Measurements from ENCODE around the gene CABLES2. TPM values are rescaled to one million over a fixed set of nuclear protein-coding genes. Genes with fewer than 3 reads are reported as not detected.

Gene CABLES2
- total and polyA plus RNA-seq, 10 of the 15 experiments (the other 5 are each of a cell fraction or from before 2014, with no cell fraction given), result 2.2 to 14.9 (median 5.3) TPM

DNA sequence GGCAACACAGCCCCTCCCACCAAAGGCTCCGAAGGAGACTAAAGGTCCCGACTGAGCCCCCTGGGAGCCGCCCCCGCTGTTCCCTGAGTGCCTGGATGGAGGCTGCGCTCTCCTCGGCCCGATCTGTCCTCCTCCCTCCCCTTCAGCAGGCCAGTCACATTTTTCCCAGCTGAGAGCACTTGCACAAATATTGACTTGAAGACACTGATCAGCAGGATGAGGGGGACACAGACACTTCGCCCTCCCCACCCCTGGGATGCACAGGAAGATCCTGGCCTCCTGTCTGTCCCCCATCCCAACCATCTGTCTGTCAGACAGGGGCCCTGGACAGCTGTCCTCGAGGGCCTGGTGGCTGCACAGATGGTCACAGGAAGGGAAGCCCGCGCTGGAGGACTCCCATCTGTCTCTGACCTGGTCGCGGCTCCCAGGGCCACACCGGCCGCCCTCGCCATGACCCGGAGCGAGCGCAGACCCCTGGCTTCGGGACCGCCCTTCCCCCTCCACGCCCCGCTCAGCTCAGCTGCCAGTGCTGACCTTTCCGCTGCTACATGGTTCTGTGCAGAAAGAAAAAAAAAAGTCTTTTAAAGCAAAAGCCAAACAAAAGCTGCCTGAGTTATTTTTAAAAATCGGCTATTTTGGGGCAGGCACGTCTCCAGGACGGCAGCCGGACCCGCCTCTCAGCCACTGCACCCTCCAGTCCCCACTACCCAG, 51.1 kb downstream of the CABLES2 start:
- no peak for FAIRE-seq
- ChIA-PET SMC1A (ENCODE audit: uncharacterized antibody, unreplicated experiment) (no interaction called here), CTCF (no interaction called here), RAD21 (ENCODE audit: unreplicated experiment) (no interaction called here), POLR2A (no interaction called here)
- ATAC-seq, result no peak
- no peaks in the 10 kb centered on the region for H3K4me1 ChIP-seq (ENCODE audit: control insufficient read depth, insufficient read depth, low read length)
- in situ Hi-C loops (cut with MboI), result no loop called here
- no peak overlapping the region for H3K4me2 ChIP-seq (ENCODE audit: control insufficient read depth, insufficient read depth)
- no peaks in the 10 kb centered on the region for H4K20me1 ChIP-seq (ENCODE audit: control insufficient read depth, insufficient read depth)
- H3K27me3 ChIP-seq (replicated peaks in 1 of 2; ENCODE audit: control insufficient read depth in 2 of 2, insufficient read depth in 2 of 2, low read length in 1 of 2), result no peaks in the 10 kb centered on the region
- no peak for DNase-seq (ENCODE audit: low read depth, low spot score)
- TF ChIP-seq SUZ12 (IDR thresholded peaks at IDR 0.05; ENCODE audit: unreplicated experiment) (no peak), SMARCA5 (IDR thresholded peaks at IDR 0.05) (no peak), ZNF24 (IDR thresholded peaks at IDR 0.05) (no peak), SUPT20H (IDR thresholded peaks at IDR 0.05; ENCODE audit: borderline replicate concordance, control insufficient read depth, low read depth, low read length) (no peak)
- TF ChIP-seq, protein P1, sequence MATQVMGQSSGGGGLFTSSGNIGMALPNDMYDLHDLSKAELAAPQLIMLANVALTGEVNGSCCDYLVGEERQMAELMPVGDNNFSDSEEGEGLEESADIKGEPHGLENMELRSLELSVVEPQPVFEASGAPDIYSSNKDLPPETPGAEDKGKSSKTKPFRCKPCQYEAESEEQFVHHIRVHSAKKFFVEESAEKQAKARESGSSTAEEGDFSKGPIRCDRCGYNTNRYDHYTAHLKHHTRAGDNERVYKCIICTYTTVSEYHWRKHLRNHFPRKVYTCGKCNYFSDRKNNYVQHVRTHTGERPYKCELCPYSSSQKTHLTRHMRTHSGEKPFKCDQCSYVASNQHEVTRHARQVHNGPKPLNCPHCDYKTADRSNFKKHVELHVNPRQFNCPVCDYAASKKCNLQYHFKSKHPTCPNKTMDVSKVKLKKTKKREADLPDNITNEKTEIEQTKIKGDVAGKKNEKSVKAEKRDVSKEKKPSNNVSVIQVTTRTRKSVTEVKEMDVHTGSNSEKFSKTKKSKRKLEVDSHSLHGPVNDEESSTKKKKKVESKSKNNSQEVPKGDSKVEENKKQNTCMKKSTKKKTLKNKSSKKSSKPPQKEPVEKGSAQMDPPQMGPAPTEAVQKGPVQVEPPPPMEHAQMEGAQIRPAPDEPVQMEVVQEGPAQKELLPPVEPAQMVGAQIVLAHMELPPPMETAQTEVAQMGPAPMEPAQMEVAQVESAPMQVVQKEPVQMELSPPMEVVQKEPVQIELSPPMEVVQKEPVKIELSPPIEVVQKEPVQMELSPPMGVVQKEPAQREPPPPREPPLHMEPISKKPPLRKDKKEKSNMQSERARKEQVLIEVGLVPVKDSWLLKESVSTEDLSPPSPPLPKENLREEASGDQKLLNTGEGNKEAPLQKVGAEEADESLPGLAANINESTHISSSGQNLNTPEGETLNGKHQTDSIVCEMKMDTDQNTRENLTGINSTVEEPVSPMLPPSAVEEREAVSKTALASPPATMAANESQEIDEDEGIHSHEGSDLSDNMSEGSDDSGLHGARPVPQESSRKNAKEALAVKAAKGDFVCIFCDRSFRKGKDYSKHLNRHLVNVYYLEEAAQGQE (IDR thresholded peaks at IDR 0.05; ENCODE audit: low read depth, low read length), result no peak
- TF ChIP-seq, protein P2, sequence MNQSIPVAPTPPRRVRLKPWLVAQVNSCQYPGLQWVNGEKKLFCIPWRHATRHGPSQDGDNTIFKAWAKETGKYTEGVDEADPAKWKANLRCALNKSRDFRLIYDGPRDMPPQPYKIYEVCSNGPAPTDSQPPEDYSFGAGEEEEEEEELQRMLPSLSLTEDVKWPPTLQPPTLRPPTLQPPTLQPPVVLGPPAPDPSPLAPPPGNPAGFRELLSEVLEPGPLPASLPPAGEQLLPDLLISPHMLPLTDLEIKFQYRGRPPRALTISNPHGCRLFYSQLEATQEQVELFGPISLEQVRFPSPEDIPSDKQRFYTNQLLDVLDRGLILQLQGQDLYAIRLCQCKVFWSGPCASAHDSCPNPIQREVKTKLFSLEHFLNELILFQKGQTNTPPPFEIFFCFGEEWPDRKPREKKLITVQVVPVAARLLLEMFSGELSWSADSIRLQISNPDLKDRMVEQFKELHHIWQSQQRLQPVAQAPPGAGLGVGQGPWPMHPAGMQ (IDR thresholded peaks at IDR 0.05; ENCODE audit: borderline replicate concordance), result no peak
- WGBS (ENCODE audit: insufficient coverage, insufficient replicate concordance, low lambda C conversion rate, missing lambda C conversion rate), result 59% methylated on average over 29 of the region's 29 CpGs
- intact Hi-C loops (cut with micrococcal nuclease; ENCODE audit: unreplicated experiment), result no loop called here
- no peak overlapping the region for H3K9ac ChIP-seq (ENCODE audit: control insufficient read depth, insufficient read depth, low read length)
- no peaks in the 10 kb centered on the region; a peak in 1 of 4 replicates for H3K36me3 ChIP-seq (ENCODE audit: control insufficient read depth in 2 of 2, insufficient read depth in 2 of 2, low read length in 1 of 2)
- no peak overlapping the region for H3K4me3 ChIP-seq
- no peaks in the 10 kb centered on the region for H3K79me2 ChIP-seq (ENCODE audit: control insufficient read depth, insufficient read depth, low read length)
- H3K9me3 ChIP-seq (replicated peaks; ENCODE audit: control insufficient read depth, insufficient read depth, low read length), result no peaks in the 10 kb centered on the region
- no peak overlapping the region for H2AFZ ChIP-seq (ENCODE audit: control insufficient read depth, low read depth, low read length)
- no TSS peak for BruUV-seq (replicated peaks)
- H3K27ac ChIP-seq (ENCODE audit: control insufficient read depth, insufficient read depth), result no peak overlapping the region
